Choroid plexus epithelial cell (primary cell): ENCODE measurements around the gene ST6GALNAC2.

Experiments
- DNase-seq: peaks from one replicate; pipeline ENCODE4 v3.0.0-alpha.2; 2010; ENCODE audit warnings: low read depth
- H3K4me3 ChIP-seq: 2 replicates; pipeline ENCODE4 v1.5.1; 2011; ENCODE audit warnings: low read depth, mild to moderate bottlenecking, control low read depth, low read length, moderate library complexity
- CTCF ChIP-seq: conservative IDR thresholded peaks from 2 replicates; pipeline ENCODE4 v1.5.1; 2011; ENCODE audit warnings: low read depth, mild to moderate bottlenecking, control low read depth, inconsistent platforms, low read length, moderate library complexity

The ST6GALNAC2 gene

GRCh38 chr17:76554131-76554530 is 31.5 kb downstream of the ST6GALNAC2 start:
- DNase-seq: no peak
- no peak for TF ChIP-seq CTCF
- H3K4me3 ChIP-seq: no peak overlapping the region

- no peak overlapping the region for H3K4me3 ChIP-seq
- DNase-seq: no peak
- no peak for TF ChIP-seq CTCF
These were observed 32.3 kb downstream of the ST6GALNAC2 start for GRCh38 chr17:76553178-76553908.

GRCh38 chr17:76551685-76552084 is 34.0 kb downstream of the ST6GALNAC2 start:
- no peak overlapping the region for H3K4me3 ChIP-seq
- no peak for DNase-seq
- no peak for TF ChIP-seq CTCF

GRCh38 chr17:76550712-76551615 is 34.7 kb downstream of the ST6GALNAC2 start:
- no peak overlapping the region for H3K4me3 ChIP-seq
- TF ChIP-seq CTCF: no peak
- DNase-seq: peak; percentile 81

GRCh38 chr17:76549539-76549938 is 36.1 kb downstream of the ST6GALNAC2 start:
- no peak overlapping the region for H3K4me3 ChIP-seq
- no peak for DNase-seq
- no peak for TF ChIP-seq CTCF

GRCh38 chr17:76549215-76549518 is 36.5 kb downstream of the ST6GALNAC2 start:
- no peak overlapping the region for H3K4me3 ChIP-seq
- no peak for TF ChIP-seq CTCF
- no peak for DNase-seq
